ENCODE data around the gene TCF21.

DNA sequence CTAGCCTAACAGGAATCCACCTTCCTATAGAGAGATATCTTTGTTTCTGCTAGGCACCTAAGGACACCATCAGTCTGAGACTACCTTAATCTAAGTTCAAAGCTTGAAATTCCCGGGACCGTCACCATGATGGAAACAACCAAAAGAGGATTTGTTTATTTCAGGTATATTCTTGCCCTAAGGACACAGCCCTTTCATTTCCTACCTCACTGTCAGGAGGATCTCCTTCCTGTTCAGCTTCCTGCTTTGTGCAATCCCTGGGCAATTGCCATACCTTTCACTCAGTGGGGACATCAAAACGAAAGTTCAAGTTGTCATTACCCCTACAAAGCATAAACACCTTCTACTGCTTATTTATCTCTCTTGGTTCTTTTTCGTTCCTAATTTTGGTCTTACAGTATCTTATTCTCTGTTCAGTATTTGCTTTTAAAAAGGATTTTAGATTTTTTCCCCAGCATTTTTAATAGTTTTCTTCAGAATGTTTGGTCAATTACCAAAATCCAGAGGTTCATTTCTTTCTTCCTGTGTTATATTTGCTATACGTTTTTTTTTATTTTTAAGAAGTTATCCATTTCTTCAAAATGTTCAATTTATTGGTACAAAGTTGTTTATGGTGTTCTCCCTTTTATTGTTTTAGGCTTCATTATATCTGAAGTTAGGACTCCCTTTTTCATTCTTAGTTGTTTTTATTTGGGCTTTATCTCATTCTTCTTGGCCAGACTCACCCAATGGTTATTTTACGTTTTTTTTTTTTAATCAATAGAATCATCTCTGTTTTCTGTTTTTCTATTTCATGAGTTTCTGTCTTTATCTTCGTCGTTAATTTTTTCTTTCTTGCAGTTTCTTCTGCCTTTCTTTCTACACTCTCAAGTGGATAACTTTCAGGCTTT is 51.1 kb downstream of the TCF21 start:
- TF ChIP-seq EZH2phosphoT487 (IDR thresholded peaks at IDR 0.05; ENCODE audit: borderline replicate concordance), result no peak
- TF ChIP-seq, protein P1, sequence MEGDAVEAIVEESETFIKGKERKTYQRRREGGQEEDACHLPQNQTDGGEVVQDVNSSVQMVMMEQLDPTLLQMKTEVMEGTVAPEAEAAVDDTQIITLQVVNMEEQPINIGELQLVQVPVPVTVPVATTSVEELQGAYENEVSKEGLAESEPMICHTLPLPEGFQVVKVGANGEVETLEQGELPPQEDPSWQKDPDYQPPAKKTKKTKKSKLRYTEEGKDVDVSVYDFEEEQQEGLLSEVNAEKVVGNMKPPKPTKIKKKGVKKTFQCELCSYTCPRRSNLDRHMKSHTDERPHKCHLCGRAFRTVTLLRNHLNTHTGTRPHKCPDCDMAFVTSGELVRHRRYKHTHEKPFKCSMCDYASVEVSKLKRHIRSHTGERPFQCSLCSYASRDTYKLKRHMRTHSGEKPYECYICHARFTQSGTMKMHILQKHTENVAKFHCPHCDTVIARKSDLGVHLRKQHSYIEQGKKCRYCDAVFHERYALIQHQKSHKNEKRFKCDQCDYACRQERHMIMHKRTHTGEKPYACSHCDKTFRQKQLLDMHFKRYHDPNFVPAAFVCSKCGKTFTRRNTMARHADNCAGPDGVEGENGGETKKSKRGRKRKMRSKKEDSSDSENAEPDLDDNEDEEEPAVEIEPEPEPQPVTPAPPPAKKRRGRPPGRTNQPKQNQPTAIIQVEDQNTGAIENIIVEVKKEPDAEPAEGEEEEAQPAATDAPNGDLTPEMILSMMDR (conservative IDR thresholded peaks at IDR 0.05; ENCODE audit: low read length), result no peak
